ENCODE measurements around the gene LRRC23. TPM values are rescaled to one million over a fixed set of nuclear protein-coding genes. Genes with fewer than 3 reads are reported as not detected.

Gene LRRC23
- total RNA-seq, 4 donors from 2014 or later, result 3.9 to 7.9 (median 6.2) TPM

DNA sequence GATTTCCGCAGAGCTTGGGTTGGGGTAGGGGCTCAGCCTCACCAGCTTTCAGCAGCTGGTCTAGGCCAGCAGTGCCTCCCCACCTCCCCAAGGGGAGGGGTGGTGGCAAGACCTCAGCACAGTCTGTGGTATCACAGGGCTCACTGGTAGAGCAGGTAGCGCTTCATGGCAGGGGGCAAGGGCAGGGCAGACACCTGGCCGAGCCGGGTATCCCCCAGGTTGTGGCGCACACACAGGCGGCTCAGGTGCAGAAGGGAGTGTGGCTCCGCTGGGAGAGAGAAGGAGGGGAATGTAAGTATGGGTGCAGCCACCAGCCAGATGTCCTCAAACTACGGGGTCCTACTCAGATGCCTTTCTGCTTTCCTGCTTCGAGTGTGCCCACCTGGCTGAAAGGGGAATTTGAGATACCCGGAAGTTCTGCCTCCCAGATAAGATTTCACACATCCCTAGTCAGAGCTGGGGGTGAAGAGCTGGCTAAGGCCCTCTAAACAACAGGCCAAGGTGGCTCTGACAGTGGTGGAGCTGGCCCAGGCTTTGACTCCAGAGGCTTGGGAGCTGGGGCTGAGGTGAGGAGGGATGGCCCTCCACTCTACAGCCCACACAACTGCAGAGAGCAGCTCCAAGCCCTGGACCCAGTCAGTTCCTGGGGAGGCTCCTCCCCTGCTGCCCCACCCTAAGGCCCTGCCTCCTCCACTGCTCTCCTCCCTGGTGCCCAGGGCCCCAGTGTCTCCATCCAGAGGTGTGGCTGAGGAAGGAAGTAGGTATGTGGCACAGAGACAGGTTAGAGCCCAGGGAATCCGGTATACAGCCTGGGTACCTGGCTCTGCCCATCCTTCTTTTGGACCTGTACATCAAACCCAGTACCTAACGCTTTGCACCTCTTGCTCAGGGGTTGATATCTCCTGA is 33.3 kb upstream of the LRRC23 start:
- no peak for TF ChIP-seq CTCF (IDR thresholded peaks at IDR 0.05; ENCODE audit: low read depth)

- TF ChIP-seq CTCF (IDR thresholded peaks at IDR 0.05; ENCODE audit: low read depth), result no peak
These were observed 32.3 kb upstream of the LRRC23 start for GRCh38 chr12:6872073-6873048.

GRCh38 chr12:6873094-6874014 is 31.3 kb upstream of the LRRC23 start, which contains the start of gene SPSB2:
TSS of gene SPSB2 (minus strand) at chr12:6873303. CDS start at chr12:6872901, 402 bp downstream.
- TF ChIP-seq CTCF (IDR thresholded peaks at IDR 0.05; ENCODE audit: low read depth), result no peak

DNA sequence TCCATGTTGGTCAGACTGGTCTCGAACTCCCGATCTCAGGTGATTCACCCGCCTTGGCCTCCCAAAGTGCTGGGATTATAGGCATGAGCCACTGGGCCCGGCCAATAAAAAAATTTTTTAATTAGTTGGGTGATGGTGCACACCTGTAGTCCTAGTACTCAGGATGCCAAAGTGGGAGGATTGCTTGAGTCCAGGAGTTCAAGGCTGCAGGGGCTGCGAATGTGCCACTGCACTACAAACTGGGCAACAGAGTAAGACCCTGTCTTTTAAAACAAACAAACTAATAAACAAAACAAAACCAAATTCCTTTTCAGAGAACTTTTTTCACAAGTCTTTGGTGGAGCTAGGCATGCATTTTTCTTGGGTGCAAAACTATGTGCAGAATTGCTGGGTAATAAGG is 21.4 kb upstream of the LRRC23 start:
- TF ChIP-seq CTCF (IDR thresholded peaks at IDR 0.05; ENCODE audit: low read depth), result no peak

- TF ChIP-seq CTCF (IDR thresholded peaks at IDR 0.05; ENCODE audit: low read depth), result no peak
These were observed 20.9 kb upstream of the LRRC23 start for GRCh38 chr12:6883683-6884082.

GRCh38 chr12:6884539-6884938 is 20.1 kb upstream of the LRRC23 start:
- TF ChIP-seq CTCF (IDR thresholded peaks at IDR 0.05; ENCODE audit: low read depth), result no peak
